NB4 (cell line): ENCODE measurements around the gene ADCYAP1R1.

Experiments used
- DNase-seq: peaks from one replicate; pipeline ENCODE4 v3.0.0; 2010; ENCODE audit warnings: low read depth
- H3K4me3 ChIP-seq: one replicate; pipeline ENCODE4 v1.5.1; 2011; ENCODE audit warnings: mild to moderate bottlenecking, low read depth, low read length, moderate library complexity
- CTCF ChIP-seq: IDR thresholded peaks from one replicate; pipeline ENCODE4 v1.5.1; 2012; ENCODE audit warnings: low read depth, low read length
- MYC ChIP-seq: IDR thresholded peaks from 2 replicates; pipeline ENCODE4 v1.6.1; 2011; ENCODE audit warnings: low read depth, low read length
- POLR2A ChIP-seq: IDR thresholded peaks from 2 replicates; pipeline ENCODE4 v1.6.1; 2011; ENCODE audit warnings: mild to moderate bottlenecking; ENCODE audit not compliant: insufficient read length; ENCODE audit errors: extremely low read depth
- TF ChIP-seq, protein P1 (sequence below): IDR thresholded peaks from 2 replicates; pipeline ENCODE4 v1.6.1; 2011; ENCODE audit warnings: low read depth, low read length

The ADCYAP1R1 gene

GRCh38 chr7:31051598-31052486 lies at the start of gene ADCYAP1R1:
Gene ADCYAP1R1 (plus strand): TSS chr7:31052308. CDS start chr7:31063265, 10,957 bp downstream.
- TF ChIP-seq POLR2A (no peak), MYC (no peak), CTCF (no peak)
- TF ChIP-seq, protein P1, sequence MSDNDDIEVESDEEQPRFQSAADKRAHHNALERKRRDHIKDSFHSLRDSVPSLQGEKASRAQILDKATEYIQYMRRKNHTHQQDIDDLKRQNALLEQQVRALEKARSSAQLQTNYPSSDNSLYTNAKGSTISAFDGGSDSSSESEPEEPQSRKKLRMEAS, result no peak
- no peak for DNase-seq
- no peak within 1 kb of the TSS for H3K4me3 ChIP-seq

DNA sequence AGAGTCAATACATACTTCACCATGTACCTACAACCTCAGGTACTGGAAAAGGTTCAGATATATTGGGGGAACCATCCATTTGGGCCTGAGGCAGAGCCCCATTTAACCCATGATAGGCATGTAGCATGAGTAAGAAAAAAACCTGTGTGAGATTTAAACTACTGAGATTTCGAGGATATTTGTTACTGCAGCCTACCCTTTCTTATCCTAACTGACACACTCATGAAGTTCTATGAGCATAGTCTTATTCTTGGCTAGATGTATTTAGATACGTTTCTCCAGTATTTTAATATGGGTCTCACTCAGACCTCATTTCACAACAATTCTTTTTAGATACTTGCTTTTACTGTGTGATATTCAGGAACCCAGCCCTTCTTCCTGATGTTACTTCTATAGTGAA lies 49.0 kb upstream of the ADCYAP1R1 start:
- no peak for DNase-seq
- TF ChIP-seq CTCF, result no peak
- TF ChIP-seq, protein P1, result no peak
- TF ChIP-seq MYC, result no peak
- TF ChIP-seq POLR2A, result no peak
- no peak overlapping the region for H3K4me3 ChIP-seq

GRCh38 chr7:31003721-31004120 lies 48.4 kb upstream of the ADCYAP1R1 start:
- no peak for TF ChIP-seq CTCF
- no peak for TF ChIP-seq MYC
- TF ChIP-seq, protein P1, result no peak
- no peak for TF ChIP-seq POLR2A
- no peak for DNase-seq
- H3K4me3 ChIP-seq, result no peak overlapping the region

- TF ChIP-seq, protein P1, result no peak
- no peak for TF ChIP-seq POLR2A
- TF ChIP-seq CTCF, result no peak
- TF ChIP-seq MYC, result no peak
- H3K4me3 ChIP-seq, result no peak overlapping the region
Measured at GRCh38 chr7:31004393-31004792, 47.7 kb upstream of the ADCYAP1R1 start.

DNA sequence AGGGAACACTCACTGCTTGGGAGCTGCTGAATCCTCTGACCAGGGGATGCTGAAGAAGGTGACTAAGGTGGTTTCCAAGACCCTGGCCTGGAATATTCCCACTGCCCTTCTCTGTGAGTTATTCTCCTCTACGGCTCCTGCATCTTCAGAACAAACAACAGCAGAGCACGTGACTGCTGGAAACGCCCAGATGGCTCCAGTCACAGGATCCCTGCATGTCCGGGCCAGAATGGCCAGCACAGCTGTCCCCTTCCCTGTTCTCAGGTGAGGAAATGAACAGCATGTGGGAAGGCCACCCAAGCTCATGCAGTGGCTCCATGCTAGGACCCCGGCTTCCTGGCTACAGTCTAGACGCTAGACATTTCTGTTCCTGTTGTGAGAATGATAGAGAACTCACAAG lies 45.3 kb upstream of the ADCYAP1R1 start:
- H3K4me3 ChIP-seq, result no peak overlapping the region
- DNase-seq, result no peak
- TF ChIP-seq POLR2A, result no peak
- TF ChIP-seq, protein P1, result no peak
- no peak for TF ChIP-seq CTCF
- TF ChIP-seq MYC, result no peak

More at GRCh38 chr7:31004393-31004792, 47.7 kb upstream of the ADCYAP1R1 start:
- no peak for DNase-seq
